ENCODE measurements around the gene ARHGAP27. TPM values are rescaled to one million over a fixed set of nuclear protein-coding genes. Genes with fewer than 3 reads are reported as not detected.
A peak's percentile ranks its signal among the peaks of the same experiment; 100 is the strongest.

Gene ARHGAP27
- total and polyA plus RNA-seq, 9 of the 15 experiments (the other 6 are each of a cell fraction or from before 2014, with no cell fraction given), result 0.04 to 4.6 (median 2.1) TPM

DNA sequence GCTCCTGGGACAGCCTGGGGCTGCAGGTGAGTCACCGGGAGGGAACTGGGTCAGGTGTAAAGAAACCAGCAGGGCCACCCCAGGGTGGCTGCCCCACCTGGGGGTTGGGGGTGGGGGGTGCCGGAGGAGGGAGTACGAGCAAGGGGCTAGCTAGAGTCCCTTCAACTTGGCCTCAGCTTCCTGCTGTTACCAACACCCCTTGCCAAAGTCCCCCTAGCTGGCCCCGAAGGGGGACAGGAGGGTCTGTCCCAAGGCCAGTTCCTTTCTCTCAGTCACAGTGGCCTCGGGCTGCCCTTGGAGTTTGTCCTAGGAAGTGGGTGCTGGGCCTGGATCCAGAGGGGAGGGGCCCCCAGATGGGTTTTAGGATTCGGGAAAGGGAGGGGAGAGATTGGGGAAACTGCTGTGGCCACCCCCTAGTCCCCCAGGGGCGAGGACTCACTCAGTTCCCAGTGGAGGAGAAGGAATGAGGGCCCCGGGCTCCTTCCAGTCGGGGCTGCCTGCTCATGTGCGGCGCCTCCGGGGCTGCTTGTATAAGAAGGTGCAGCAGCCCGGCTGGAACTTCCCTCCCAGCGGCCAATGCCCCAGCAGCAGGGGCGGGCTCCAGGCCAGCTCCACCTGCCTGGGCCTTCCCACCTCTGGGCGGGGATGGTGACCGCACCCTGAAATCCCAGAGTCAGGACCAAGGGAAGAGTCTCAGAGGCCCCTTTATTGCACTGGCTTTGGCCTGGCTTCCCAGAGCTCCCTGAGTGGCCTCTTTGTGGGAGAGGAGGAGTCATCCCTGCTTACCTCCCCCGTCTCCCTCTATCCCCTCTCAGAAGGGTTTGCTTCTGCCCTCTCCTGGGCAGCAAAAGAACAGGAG is 7.3 kb downstream of the ARHGAP27 start (continued):
- TF ChIP-seq ZFX (CRISPR knock-in tag; IDR thresholded peaks at IDR 0.05), result peak; percentile 59
- TF ChIP-seq, protein P1, sequence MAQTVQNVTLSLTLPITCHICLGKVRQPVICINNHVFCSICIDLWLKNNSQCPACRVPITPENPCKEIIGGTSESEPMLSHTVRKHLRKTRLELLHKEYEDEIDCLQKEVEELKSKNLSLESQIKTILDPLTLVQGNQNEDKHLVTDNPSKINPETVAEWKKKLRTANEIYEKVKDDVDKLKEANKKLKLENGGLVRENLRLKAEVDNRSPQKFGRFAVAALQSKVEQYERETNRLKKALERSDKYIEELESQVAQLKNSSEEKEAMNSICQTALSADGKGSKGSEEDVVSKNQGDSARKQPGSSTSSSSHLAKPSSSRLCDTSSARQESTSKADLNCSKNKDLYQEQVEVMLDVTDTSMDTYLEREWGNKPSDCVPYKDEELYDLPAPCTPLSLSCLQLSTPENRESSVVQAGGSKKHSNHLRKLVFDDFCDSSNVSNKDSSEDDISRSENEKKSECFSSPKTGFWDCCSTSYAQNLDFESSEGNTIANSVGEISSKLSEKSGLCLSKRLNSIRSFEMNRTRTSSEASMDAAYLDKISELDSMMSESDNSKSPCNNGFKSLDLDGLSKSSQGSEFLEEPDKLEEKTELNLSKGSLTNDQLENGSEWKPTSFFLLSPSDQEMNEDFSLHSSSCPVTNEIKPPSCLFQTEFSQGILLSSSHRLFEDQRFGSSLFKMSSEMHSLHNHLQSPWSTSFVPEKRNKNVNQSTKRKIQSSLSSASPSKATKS (CRISPR knock-in tag; IDR thresholded peaks at IDR 0.05), result no peak
- no peak for TF ChIP-seq IFI16 (CRISPR knock-in tag; IDR thresholded peaks at IDR 0.05)

DNA sequence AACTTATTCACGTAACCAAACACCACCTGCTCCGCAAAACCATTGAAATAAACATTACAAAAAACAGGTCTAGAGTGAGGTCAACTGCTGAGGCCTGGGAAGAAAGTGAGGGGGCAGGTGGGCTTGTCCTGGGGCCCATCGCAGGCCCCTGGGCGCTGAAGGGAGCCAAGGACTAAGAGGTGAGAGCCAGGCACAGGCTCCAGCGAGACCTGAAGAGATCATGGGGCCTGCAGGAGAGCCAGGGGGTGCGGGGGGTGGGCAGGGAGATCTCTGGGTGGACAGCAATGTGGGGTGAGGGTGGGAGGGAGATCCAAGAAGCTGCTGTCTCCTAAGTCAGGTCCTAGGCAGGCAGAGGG is 7.9 kb downstream of the ARHGAP27 start:
- DNase-seq (ENCODE audit: extremely low read depth in 1 of 4, low spot score in 3 of 4), result no peak
- H3K36me3 ChIP-seq (ENCODE audit: control insufficient read depth, insufficient read depth, low read length), result no peaks in the 10 kb centered on the region
- ChIA-PET CTCF (ENCODE audit: low intra/inter-chr PET ratio) (interaction anchor here (1.7 kb wide), 1 partner anchor 30 kb away, joined by 6 read pairs; no protein-coding TSS in a partner anchor), POLR2A (interaction anchor here (0.7 kb wide), 1 partner anchor 275 kb away, joined by 3 read pairs; no protein-coding TSS in a partner anchor)
- FAIRE-seq, result no peak
- ATAC-seq, result no peak
- H3K4me2 ChIP-seq (ENCODE audit: insufficient read depth, low read length), result no peak overlapping the region
- 62% methylated on average over 6 of the region's 6 CpGs for WGBS (ENCODE audit: insufficient coverage, low coverage, missing lambda C conversion rate)
- no peak overlapping the region; the same call in 1 of the 2 replicates for H3K4me3 ChIP-seq
- peak overlapping the region in 1 of 2 experiments; percentile 81; a peak in 2 of 4 replicates for H3K9ac ChIP-seq (ENCODE audit: insufficient read depth in 1 of 2, low read depth in 2 of 2, low read length in 2 of 2)
- no peaks in the 10 kb centered on the region for H3K79me2 ChIP-seq (ENCODE audit: control insufficient read depth, insufficient read depth, low read length)
- H4K20me1 ChIP-seq (replicated peaks; ENCODE audit: control insufficient read depth, insufficient read depth, low read length), result no peaks in the 10 kb centered on the region
- peaks cover 8 to 29% of the 10 kb centered on the region in 2 experiments for H3K4me1 ChIP-seq (replicated peaks in 1 of 2; ENCODE audit: control insufficient read depth in 2 of 2, insufficient read depth in 2 of 2, low read length in 2 of 2)
- intact Hi-C loops (cut with micrococcal nuclease), result loop anchor here (1.0 to 5.0 kb wide), 2 partner anchors 168 to 205 kb away; no protein-coding TSS in a partner anchor
- H3K27me3 ChIP-seq (ENCODE audit: control insufficient read depth in 2 of 2, insufficient read depth in 2 of 2, low read length in 2 of 2), result no peaks in the 10 kb centered on the region
- H3K27ac ChIP-seq (ENCODE audit: extremely low read depth, low read depth, low read length), result no peak overlapping the region
- H2AFZ ChIP-seq (ENCODE audit: low read depth, low read length), result no peak overlapping the region
- H3K9me3 ChIP-seq (replicated peaks; ENCODE audit: control insufficient read depth, insufficient read depth, low read depth, low read length), result no peaks in the 10 kb centered on the region; the same call in 1 of the 2 replicates
- in situ Hi-C loops (cut with MboI), result loop anchor here (10.0 to 25.0 kb wide), 3 partner anchors 210 to 1088 kb away; partner anchors contain the start of genes LRRC37A2 and SPPL2C
- no TSS peak for BruUV-seq (replicated peaks)
- H3K9me1 ChIP-seq (ENCODE audit: control insufficient read depth, insufficient read depth, low read length), result no peaks in the 10 kb centered on the region
- TF ChIP-seq SRSF9 (IDR thresholded peaks at IDR 0.05; ENCODE audit: borderline replicate concordance, low read depth, low read length) (no peak), FOXA1 (IDR thresholded peaks at IDR 0.05; ENCODE audit: borderline replicate concordance) (no peak), TCFL5 (CRISPR knock-in tag; conservative IDR thresholded peaks at IDR 0.05) (no peak), ZNF354B (CRISPR knock-in tag; IDR thresholded peaks at IDR 0.05) (no peak), HNRNPK (IDR thresholded peaks at IDR 0.05; ENCODE audit: low read depth, low read length, poor library complexity, severe bottlenecking) (no peak), ILF3 (IDR thresholded peaks at IDR 0.05; ENCODE audit: borderline replicate concordance) (no peak), MYNN (IDR thresholded peaks at IDR 0.05) (no peak), MYNN (CRISPR knock-in tag; IDR thresholded peaks at IDR 0.05) (no peak), PYGO2 (tag; IDR thresholded peaks at IDR 0.05) (no peak), NFATC3 (IDR thresholded peaks at IDR 0.05) (no peak), DDX20 (tag; IDR thresholded peaks at IDR 0.05; ENCODE audit: low read depth) (no peak), CCAR2 (IDR thresholded peaks at IDR 0.05; ENCODE audit: low read depth, low read length) (no peak)
- TF ChIP-seq, protein P2, sequence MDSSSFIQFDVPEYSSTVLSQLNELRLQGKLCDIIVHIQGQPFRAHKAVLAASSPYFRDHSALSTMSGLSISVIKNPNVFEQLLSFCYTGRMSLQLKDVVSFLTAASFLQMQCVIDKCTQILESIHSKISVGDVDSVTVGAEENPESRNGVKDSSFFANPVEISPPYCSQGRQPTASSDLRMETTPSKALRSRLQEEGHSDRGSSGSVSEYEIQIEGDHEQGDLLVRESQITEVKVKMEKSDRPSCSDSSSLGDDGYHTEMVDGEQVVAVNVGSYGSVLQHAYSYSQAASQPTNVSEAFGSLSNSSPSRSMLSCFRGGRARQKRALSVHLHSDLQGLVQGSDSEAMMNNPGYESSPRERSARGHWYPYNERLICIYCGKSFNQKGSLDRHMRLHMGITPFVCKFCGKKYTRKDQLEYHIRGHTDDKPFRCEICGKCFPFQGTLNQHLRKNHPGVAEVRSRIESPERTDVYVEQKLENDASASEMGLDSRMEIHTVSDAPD (CRISPR knock-in tag; IDR thresholded peaks at IDR 0.05), result no peak
- TF ChIP-seq, protein P3, sequence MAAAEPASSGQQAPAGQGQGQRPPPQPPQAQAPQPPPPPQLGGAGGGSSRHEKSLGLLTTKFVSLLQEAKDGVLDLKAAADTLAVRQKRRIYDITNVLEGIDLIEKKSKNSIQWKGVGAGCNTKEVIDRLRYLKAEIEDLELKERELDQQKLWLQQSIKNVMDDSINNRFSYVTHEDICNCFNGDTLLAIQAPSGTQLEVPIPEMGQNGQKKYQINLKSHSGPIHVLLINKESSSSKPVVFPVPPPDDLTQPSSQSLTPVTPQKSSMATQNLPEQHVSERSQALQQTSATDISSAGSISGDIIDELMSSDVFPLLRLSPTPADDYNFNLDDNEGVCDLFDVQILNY (CRISPR knock-in tag; IDR thresholded peaks at IDR 0.05), result no peak
